HL-60 (cell line): Measurements from ENCODE around the gene XIRP2.

Experiments used
- POLR2AphosphoS5 ChIP-seq: IDR thresholded peaks from 2 replicates; pipeline ENCODE4 v1.6.1; 2012; ENCODE audit warnings: low read depth
- REST ChIP-seq: IDR thresholded peaks from 2 replicates; pipeline ENCODE4 v1.6.1; 2012; ENCODE audit warnings: low read depth; ENCODE audit not compliant: insufficient replicate concordance
- SPI1 ChIP-seq: IDR thresholded peaks from 2 replicates; pipeline ENCODE4 v1.6.1; 2012; ENCODE audit warnings: low read depth, mild to moderate bottlenecking, borderline replicate concordance
- TF ChIP-seq, protein P1 (sequence below): IDR thresholded peaks from one replicate; pipeline ENCODE4 v1.5.1; 2011; ENCODE audit warnings: low read length, control low read depth, inconsistent platforms; ENCODE audit not compliant: insufficient read depth

- TF ChIP-seq, protein P1, sequence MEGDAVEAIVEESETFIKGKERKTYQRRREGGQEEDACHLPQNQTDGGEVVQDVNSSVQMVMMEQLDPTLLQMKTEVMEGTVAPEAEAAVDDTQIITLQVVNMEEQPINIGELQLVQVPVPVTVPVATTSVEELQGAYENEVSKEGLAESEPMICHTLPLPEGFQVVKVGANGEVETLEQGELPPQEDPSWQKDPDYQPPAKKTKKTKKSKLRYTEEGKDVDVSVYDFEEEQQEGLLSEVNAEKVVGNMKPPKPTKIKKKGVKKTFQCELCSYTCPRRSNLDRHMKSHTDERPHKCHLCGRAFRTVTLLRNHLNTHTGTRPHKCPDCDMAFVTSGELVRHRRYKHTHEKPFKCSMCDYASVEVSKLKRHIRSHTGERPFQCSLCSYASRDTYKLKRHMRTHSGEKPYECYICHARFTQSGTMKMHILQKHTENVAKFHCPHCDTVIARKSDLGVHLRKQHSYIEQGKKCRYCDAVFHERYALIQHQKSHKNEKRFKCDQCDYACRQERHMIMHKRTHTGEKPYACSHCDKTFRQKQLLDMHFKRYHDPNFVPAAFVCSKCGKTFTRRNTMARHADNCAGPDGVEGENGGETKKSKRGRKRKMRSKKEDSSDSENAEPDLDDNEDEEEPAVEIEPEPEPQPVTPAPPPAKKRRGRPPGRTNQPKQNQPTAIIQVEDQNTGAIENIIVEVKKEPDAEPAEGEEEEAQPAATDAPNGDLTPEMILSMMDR = no peak
- TF ChIP-seq POLR2AphosphoS5 (no peak), SPI1 (no peak), REST (no peak)
These were observed 269.2 kb downstream of the XIRP2 start for GRCh38 chr2:167157523-167157922.
